Natural killer cell (primary cell): ENCODE measurements around the gene TEAD4. TPM values are rescaled to one million over a fixed set of nuclear protein-coding genes. Genes with fewer than 3 reads are reported as not detected.

Experiments used
- ATAC-seq, 3 donors: fragments of 150-1000 bp in 2 of 3; fragments of 200-7000 bp in 1 of 3; cut with Tn5 transposase; 1 replicate in 1 of 3; 2 replicates in 2 of 3; pipeline ENCODE4 v1.10.0; 2021; ENCODE audit warnings: mild to moderate bottlenecking in 2 of 3, moderate library complexity in 2 of 3
- DNase-seq, 2 donors: peaks; one replicate each; pipeline versions ENCODE4 v3.0.0 to v3.0.0-alpha.2; 2013 to 2021; ENCODE audit warnings: mixed read lengths in 1 of 2
- H3K27ac ChIP-seq: one replicate; pipeline ENCODE4 v1.5.1; 2013; ENCODE audit warnings: mild to moderate bottlenecking, low read length
- H3K27me3 ChIP-seq: one replicate; pipeline ENCODE4 v1.6.1; 2013; ENCODE audit warnings: low read length; ENCODE audit not compliant: control insufficient read depth, insufficient read depth
- H3K36me3 ChIP-seq: one replicate; pipeline ENCODE4 v1.6.1; 2013; ENCODE audit warnings: low read length; ENCODE audit not compliant: control insufficient read depth, insufficient read depth
- H3K4me1 ChIP-seq: one replicate; pipeline ENCODE4 v1.6.1; 2013; ENCODE audit warnings: low read length; ENCODE audit not compliant: control insufficient read depth, insufficient read depth
- H3K4me3 ChIP-seq: one replicate; pipeline ENCODE4 v1.5.1; 2013; ENCODE audit warnings: low read length
- H3K9me3 ChIP-seq: one replicate; pipeline ENCODE4 v1.6.1; 2013; ENCODE audit warnings: low read length; ENCODE audit not compliant: control insufficient read depth, insufficient read depth
- H3K27ac Mint-ChIP-seq, 2 donors: one replicate each; pipeline ENCODE4 v1.8.0; 2022; ENCODE audit warnings: mild to moderate bottlenecking in 2 of 2, mixed read lengths in 2 of 2, moderate library complexity in 1 of 2
- H3K27me3 Mint-ChIP-seq, 2 donors: one replicate each; pipeline ENCODE4 v1.8.0; 2022; ENCODE audit warnings: low read depth in 2 of 2, mixed read lengths in 2 of 2
- H3K36me3 Mint-ChIP-seq: one replicate; pipeline ENCODE4 v1.8.0; 2022; ENCODE audit warnings: mixed read lengths
- H3K4me1 Mint-ChIP-seq, 2 donors: one replicate each; pipeline ENCODE4 v1.8.0; 2022; ENCODE audit warnings: mixed read lengths in 2 of 2
- H3K4me3 Mint-ChIP-seq: one replicate; pipeline ENCODE4 v1.8.0; 2022; ENCODE audit warnings: mild to moderate bottlenecking, moderate library complexity, mixed read lengths
- H3K9me3 Mint-ChIP-seq, 2 donors: one replicate each; pipeline ENCODE4 v1.8.0; 2022; ENCODE audit warnings: mixed read lengths in 2 of 2
- CTCF ChIP-seq: fragments of 200-600 bp; IDR thresholded peaks from one replicate; pipeline ENCODE4 v1.8.0; 2022; ENCODE audit warnings: antibody characterized with exemption
- WGBS: methylation state at CpG from one replicate; pipeline ENCODE4 v1.1.7; 2013; ENCODE audit warnings: missing lambda C conversion rate; ENCODE audit not compliant: insufficient coverage; 5-methylcytosine and 5-hydroxymethylcytosine counted together
- intact Hi-C: fragments of 100-400 bp; cut with micrococcal nuclease; formaldehyde crosslinking; loops from one replicate; pipeline ENCODE4 v1.14.2; 2022
- total RNA-seq, 4 donors: library from RNA; stranded (reverse); fragments of 120-200 nt in 1 of 4; gene quantifications; one replicate each; pipeline versions ENCODE4 v1.2.3 to v1.2.4, GENCODE V29; 2013 to 2022

The TEAD4 gene
- total RNA-seq, 3 donors from 2014 or later (not counting 1 experiment from before 2014, with no cell fraction given) = not detected

GRCh38 chr12:3019005-3019680 is 59.9 kb downstream of the TEAD4 start:
- H3K4me3 Mint-ChIP-seq = no peak overlapping the region
- no peak overlapping the region for H3K27ac Mint-ChIP-seq
- no peak overlapping the region for H3K4me3 ChIP-seq
- intact Hi-C loops = no loop called here
- no peak overlapping the region for H3K27ac ChIP-seq
- H3K36me3 Mint-ChIP-seq = no peaks in the 10 kb centered on the region
- no peaks in the 10 kb centered on the region for H3K9me3 ChIP-seq
- ATAC-seq (no peak), DNase-seq (no peak)
- TF ChIP-seq CTCF = no peak
- H3K27me3 ChIP-seq = no peaks in the 10 kb centered on the region
- H3K9me3 Mint-ChIP-seq = no peaks in the 10 kb centered on the region
- WGBS = 87% methylated on average over 25 of the region's 25 CpGs
- no peaks in the 10 kb centered on the region for H3K27me3 Mint-ChIP-seq
- H3K4me1 ChIP-seq = peaks cover 5% of the 10 kb centered on the region
- no peaks in the 10 kb centered on the region for H3K4me1 Mint-ChIP-seq
- H3K36me3 ChIP-seq = no peaks in the 10 kb centered on the region

- Histone ChIP-seq H3K27ac (no peak overlapping the region), H3K4me3 (no peak overlapping the region), H3K4me1 (no peaks in the 10 kb centered on the region), H3K36me3 (no peaks in the 10 kb centered on the region), H3K27me3 (no peaks in the 10 kb centered on the region), H3K9me3 (no peaks in the 10 kb centered on the region)
- Mint-ChIP-seq H3K4me1 (no peaks in the 10 kb centered on the region), H3K36me3 (no peaks in the 10 kb centered on the region), H3K27me3 (peaks cover 0 to 2% of the 10 kb centered on the region in 2 donors), H3K9me3 (no peaks in the 10 kb centered on the region), H3K27ac (no peak overlapping the region), H3K4me3 (no peak overlapping the region)
- ATAC-seq (no peak), DNase-seq (no peak)
- 92% methylated on average over 16 of the region's 16 CpGs for WGBS
- intact Hi-C loops = no loop called here
- TF ChIP-seq CTCF = no peak
Observed at GRCh38 chr12:3020399-3020798, 61.2 kb downstream of the TEAD4 start.

GRCh38 chr12:3020850-3021435 is 61.7 kb downstream of the TEAD4 start:
- no peaks in the 10 kb centered on the region for H3K36me3 ChIP-seq
- H3K4me3 ChIP-seq = no peak overlapping the region
- H3K4me1 Mint-ChIP-seq = no peaks in the 10 kb centered on the region
- H3K27ac ChIP-seq = no peak overlapping the region
- no peaks in the 10 kb centered on the region for H3K36me3 Mint-ChIP-seq
- DNase-seq = no peak
- no peak overlapping the region for H3K4me3 Mint-ChIP-seq
- no peak for TF ChIP-seq CTCF
- H3K4me1 ChIP-seq = no peaks in the 10 kb centered on the region
- no peak overlapping the region for H3K27ac Mint-ChIP-seq
- H3K27me3 Mint-ChIP-seq = peaks cover 0 to 2% of the 10 kb centered on the region in 2 donors
- no peak for ATAC-seq
- intact Hi-C loops = no loop called here
- H3K27me3 ChIP-seq = no peaks in the 10 kb centered on the region
- H3K9me3 Mint-ChIP-seq = no peaks in the 10 kb centered on the region
- WGBS = 85% methylated on average over 13 of the region's 13 CpGs
- no peaks in the 10 kb centered on the region for H3K9me3 ChIP-seq

GRCh38 chr12:3022411-3022810 is 63.2 kb downstream of the TEAD4 start:
- DNase-seq (no peak), ATAC-seq (no peak)
- Mint-ChIP-seq H3K27me3 (peaks cover 0 to 2% of the 10 kb centered on the region in 2 donors), H3K4me3 (no peak overlapping the region), H3K9me3 (no peaks in the 10 kb centered on the region), H3K27ac (no peak overlapping the region), H3K36me3 (no peaks in the 10 kb centered on the region), H3K4me1 (no peaks in the 10 kb centered on the region)
- no peaks in the 10 kb centered on the region for H3K27me3 ChIP-seq
- H3K4me1 ChIP-seq = no peaks in the 10 kb centered on the region
- no peaks in the 10 kb centered on the region for H3K36me3 ChIP-seq
- H3K9me3 ChIP-seq = no peaks in the 10 kb centered on the region
- WGBS = 90% methylated on average over 8 of the region's 9 CpGs
- intact Hi-C loops = no loop called here
- no peak for TF ChIP-seq CTCF
- no peak overlapping the region for H3K27ac ChIP-seq
- no peak overlapping the region for H3K4me3 ChIP-seq
